ENCODE results near the gene OPTC.

OPTC gene

GRCh38 chr1:203491664-203492063, 2.3 kb upstream of the OPTC start:
- TF ChIP-seq POLR2A (IDR thresholded peaks at IDR 0.05; ENCODE audit: low read depth, low read length): no peak
- DNase-seq (ENCODE audit: insufficient read length, low spot score) (no peak), FAIRE-seq (no peak)

- no peak for TF ChIP-seq POLR2A (IDR thresholded peaks at IDR 0.05; ENCODE audit: low read depth, low read length)
- no peak for FAIRE-seq
- no peak for DNase-seq (ENCODE audit: insufficient read length, low spot score)
Observed at GRCh38 chr1:203492082-203492747, 1.7 kb upstream of the OPTC start.

DNA sequence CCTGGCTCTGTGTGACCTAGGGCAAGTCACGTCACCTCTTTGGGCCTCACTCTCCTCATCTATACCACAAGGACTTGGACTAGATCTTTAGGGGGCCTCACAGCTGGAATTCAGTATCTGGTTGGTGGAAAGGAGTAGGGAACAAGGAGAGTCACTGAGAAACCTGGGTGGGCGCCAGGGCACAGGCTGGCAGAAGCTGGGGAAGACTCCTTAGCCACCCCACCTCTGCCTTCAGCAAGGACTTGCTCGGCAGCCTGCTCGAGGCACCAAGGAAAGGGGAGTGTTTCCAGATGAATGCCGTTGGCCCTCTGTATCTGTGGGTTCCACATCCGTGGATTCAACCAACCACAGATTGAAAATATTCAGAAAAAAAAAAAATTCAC, 1.2 kb upstream of the OPTC start:
- FAIRE-seq: no peak
- TF ChIP-seq POLR2A (IDR thresholded peaks at IDR 0.05; ENCODE audit: low read depth, low read length): no peak
- DNase-seq (ENCODE audit: insufficient read length, low spot score): no peak

DNA sequence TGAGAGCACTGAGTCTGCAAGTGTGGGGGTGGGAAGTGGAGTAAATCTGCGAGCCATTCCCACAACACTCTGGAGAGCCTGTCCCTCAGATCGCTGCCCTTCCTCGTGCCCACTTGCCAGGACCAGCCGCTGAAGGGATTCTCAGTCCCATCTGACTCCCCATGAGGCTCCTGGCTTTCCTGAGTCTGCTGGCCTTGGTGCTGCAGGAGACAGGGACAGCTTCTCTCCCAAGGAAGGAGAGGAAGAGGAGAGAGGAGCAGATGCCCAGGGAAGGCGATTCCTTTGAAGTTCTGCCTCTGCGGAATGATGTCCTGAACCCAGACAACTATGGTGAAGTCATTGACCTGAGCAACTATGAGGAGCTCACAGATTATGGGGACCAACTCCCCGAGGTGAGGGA, 1.9 kb downstream of the OPTC start:
- DNase-seq (ENCODE audit: insufficient read length, low spot score) (no peak), FAIRE-seq (no peak)
- no peak for TF ChIP-seq POLR2A (IDR thresholded peaks at IDR 0.05; ENCODE audit: low read depth, low read length)

- no peak for TF ChIP-seq POLR2A (IDR thresholded peaks at IDR 0.05; ENCODE audit: low read depth, low read length)
- FAIRE-seq: no peak
- DNase-seq (ENCODE audit: insufficient read length, low spot score): no peak
Observed at GRCh38 chr1:203497269-203497777, 3.4 kb downstream of the OPTC start.

- DNase-seq (ENCODE audit: insufficient read length, low spot score) (no peak), FAIRE-seq (no peak)
- TF ChIP-seq POLR2A (IDR thresholded peaks at IDR 0.05; ENCODE audit: low read depth, low read length): no peak
Observed at GRCh38 chr1:203499643-203500278, 5.8 kb downstream of the OPTC start.

GRCh38 chr1:203500279-203500678, 6.3 kb downstream of the OPTC start:
- TF ChIP-seq POLR2A (IDR thresholded peaks at IDR 0.05; ENCODE audit: low read depth, low read length): no peak
- DNase-seq (ENCODE audit: insufficient read length, low spot score) (no peak), FAIRE-seq (no peak)

- no peak for FAIRE-seq
- DNase-seq (ENCODE audit: insufficient read length, low spot score): no peak
- no peak for TF ChIP-seq POLR2A (IDR thresholded peaks at IDR 0.05; ENCODE audit: low read depth, low read length)
Observed at GRCh38 chr1:203503836-203504235, 9.9 kb downstream of the OPTC start.

DNA sequence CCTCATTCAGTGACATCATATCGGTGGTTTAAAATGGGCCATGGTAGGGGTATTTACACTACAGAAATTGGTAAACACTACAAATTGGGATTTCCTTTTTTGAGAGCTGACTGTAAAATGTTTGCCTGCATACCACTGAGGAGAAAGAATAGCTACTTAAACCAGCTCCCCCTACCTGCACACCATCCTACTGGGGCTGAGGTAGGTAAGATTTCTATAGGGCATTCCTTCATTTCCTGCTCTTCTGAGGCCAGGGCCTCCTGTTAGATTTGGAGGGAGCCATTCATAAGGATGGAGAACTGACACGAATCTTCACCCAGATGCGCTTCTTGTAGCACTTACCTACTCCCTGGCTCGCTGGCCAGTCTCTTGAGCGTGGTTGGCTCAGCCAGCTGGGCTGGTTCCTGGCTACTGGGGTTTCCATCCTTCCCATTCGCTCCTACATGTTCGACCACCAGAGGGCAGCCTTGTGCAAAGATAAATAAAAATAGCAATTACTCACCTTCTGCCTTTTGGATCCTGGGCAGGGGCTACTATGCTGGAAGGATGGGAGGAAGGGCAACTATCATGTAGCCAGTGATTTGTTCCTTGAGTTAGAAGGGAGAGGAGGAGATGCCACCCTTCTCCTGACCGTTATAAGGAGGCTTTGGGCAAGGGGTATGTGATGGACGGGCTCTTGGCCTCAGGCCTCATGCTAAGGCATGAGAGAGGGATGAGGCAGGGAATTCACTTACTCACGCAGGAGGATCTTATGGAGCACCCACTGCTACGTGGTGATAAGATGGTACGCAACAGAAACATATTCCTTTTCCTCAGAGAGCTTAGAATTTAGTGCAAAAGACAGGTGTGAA, 10.7 kb downstream of the OPTC start:
- TF ChIP-seq POLR2A (IDR thresholded peaks at IDR 0.05; ENCODE audit: low read depth, low read length): no peak
- DNase-seq (ENCODE audit: insufficient read length, low spot score) (peak; percentile 86), FAIRE-seq (no peak)

GRCh38 chr1:203505526-203506204, 11.7 kb downstream of the OPTC start:
- no peak for FAIRE-seq
- TF ChIP-seq POLR2A (IDR thresholded peaks at IDR 0.05; ENCODE audit: low read depth, low read length): no peak
- DNase-seq (ENCODE audit: insufficient read length, low spot score): no peak

DNA sequence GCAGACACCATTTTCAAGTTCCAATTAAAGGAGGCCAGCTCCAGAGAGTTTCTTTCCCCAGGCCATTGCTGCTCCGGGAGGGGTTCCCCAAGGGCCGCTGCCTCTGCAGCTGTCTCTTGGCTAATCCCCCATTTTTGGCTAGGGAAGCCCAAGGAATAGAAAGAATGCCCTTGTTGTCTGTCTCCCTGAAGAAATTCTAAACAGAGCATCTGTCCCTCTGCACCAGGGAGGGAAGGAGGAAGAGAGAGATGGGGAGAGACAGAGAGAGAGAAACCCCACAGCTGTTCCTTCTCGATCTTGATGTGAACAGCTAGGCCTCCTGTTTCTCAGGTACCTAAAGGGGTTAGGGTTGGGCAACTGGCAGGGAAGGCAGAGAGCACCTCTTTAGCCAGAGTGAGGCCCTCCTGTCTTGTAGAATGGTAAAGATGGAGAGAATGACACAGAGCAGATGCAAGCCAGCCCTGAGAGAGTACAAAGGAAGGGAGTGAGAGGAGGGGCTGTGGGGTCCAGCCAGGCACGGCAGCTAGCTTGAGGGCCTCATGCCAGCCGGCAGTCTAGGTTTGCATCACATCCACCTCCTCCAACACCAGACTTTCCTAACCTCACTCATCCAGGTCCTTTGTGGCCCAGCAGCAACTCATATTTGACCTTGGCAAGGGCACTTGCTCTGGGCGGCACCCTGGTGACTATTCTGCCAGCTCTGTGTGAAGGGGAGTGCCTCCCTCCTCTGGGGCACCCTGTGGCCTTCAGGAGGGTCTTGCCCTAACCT, 13.1 kb downstream of the OPTC start:
- no peak for DNase-seq (ENCODE audit: insufficient read length, low spot score)
- FAIRE-seq: no peak
- TF ChIP-seq POLR2A (IDR thresholded peaks at IDR 0.05; ENCODE audit: low read depth, low read length): no peak

DNA sequence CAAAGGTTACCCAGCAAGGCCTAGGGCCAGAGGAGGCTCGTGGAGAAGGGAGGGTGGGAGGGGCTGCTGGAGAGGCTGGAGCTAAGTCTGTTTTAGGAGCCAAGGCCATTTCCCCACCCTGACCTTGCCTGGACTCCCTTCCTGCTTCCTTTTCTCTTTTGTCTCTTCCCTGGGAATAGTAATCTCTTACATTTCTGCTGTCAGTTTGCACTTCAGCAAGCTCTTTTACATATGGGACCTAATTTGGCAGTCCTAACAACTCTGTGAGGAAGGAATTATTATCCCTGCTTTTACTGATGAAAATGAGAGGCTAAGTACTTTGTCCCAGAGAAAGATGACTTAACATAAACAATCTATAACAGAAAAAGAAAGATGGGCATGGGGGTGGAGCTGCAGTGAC, 13.8 kb downstream of the OPTC start:
- FAIRE-seq (no peak), DNase-seq (ENCODE audit: insufficient read length, low spot score) (no peak)
- no peak for TF ChIP-seq POLR2A (IDR thresholded peaks at IDR 0.05; ENCODE audit: low read depth, low read length)

DNA sequence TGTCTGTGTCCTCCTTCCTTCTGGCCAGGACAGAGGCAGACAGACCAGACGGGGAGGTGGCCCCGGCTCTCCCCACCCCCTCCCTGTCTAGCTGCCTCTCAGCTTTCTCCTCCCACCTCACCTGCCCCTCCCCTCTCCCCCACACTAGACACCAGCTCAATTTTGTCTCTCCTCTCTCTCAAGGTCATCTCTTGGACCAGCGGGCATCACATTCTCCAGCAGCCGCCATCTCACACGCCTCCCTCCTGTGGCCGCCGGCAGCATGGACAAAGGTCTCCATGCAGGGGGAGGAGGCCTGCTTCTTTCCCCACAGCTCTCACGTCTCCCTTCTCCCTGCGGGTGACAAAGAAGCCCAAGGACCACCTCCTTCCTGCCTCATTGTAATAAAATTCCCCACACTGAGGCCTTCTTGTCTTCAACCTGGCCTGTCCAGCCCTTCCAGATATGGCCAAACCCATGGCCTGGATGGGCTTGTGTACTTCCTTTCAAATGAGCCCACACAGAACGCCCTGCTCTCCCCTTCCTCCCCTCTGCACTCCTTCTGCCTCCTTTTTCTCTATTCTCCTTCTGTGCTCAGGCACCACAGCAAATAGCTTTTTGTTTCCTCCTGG, 14.6 kb downstream of the OPTC start:
- FAIRE-seq (no peak), DNase-seq (ENCODE audit: insufficient read length, low spot score) (no peak)
- no peak for TF ChIP-seq POLR2A (IDR thresholded peaks at IDR 0.05; ENCODE audit: low read depth, low read length)

All from H54 (cell line).